ENCODE data around the gene AKR1D1.
"Not testable (repeated sequence)": the region's sequence is repeated elsewhere in the genome, so short reads cannot be mapped to it uniquely, and the experiment has no call there.

The AKR1D1 gene

GRCh38 chr7:138049505-138050116 is 26.6 kb upstream of the AKR1D1 start:
- Histone ChIP-seq H2BK120ac (ENCODE audit: low read depth, low read length) (no peak overlapping the region), H4K91ac (ENCODE audit: low read depth, low read length, poor library complexity) (no peak overlapping the region), H2BK12ac (ENCODE audit: low read length) (no peak overlapping the region), H4K8ac (ENCODE audit: low read depth, low read length) (no peak overlapping the region), H2AK5ac (ENCODE audit: low read depth, low read length) (no peak overlapping the region), H3K36me3 (replicated peaks in 1 of 2; ENCODE audit: control insufficient read depth in 2 of 2, insufficient read depth in 2 of 2, low read length in 2 of 2) (no peaks in the 10 kb centered on the region), H2BK15ac (ENCODE audit: low read length) (no peak overlapping the region), H3K4me2 (ENCODE audit: insufficient read depth, low read length, poor library complexity, severe bottlenecking) (no peak overlapping the region), H3K23ac (ENCODE audit: low read depth, low read length, poor library complexity) (no peak overlapping the region), H3K9ac (ENCODE audit: low read depth, low read length, poor library complexity) (no peak overlapping the region), H3K4ac (ENCODE audit: low read length) (no peak overlapping the region), H3K4me1 (ENCODE audit: control insufficient read depth in 2 of 2, insufficient read depth in 1 of 2, low read depth in 1 of 2, low read length in 2 of 2) (no peaks in the 10 kb centered on the region), H3K14ac (ENCODE audit: low read length) (no peak overlapping the region), H3K27me3 (ENCODE audit: control insufficient read depth in 3 of 3, insufficient read depth in 3 of 3, low read depth in 1 of 3, low read length in 3 of 3) (no peaks in the 10 kb centered on the region), H2BK5ac (ENCODE audit: low read length) (no peak overlapping the region), H3K27ac (replicated peaks; ENCODE audit: low read length) (no peak overlapping the region), H3K79me1 (ENCODE audit: low read depth, low read length) (no peaks in the 10 kb centered on the region), H3K4me3 (ENCODE audit: low read length in 2 of 2) (no peak overlapping the region), H2AFZ (ENCODE audit: low read length) (no peak overlapping the region), H3K18ac (ENCODE audit: low read length) (no peak overlapping the region), H3K9me3 (replicated peaks in 1 of 2; ENCODE audit: control insufficient read depth in 2 of 2, insufficient read depth in 1 of 2, low read depth in 1 of 2, low read length in 2 of 2) (no peaks in the 10 kb centered on the region)
- 100% methylated on average over 1 of the region's 1 CpG; no CpG with 5 or more reads in 1 of the 2 donors for WGBS, 2 donors (ENCODE audit: extremely low coverage in 2 of 2, insufficient read length in 2 of 2, insufficient replicate concordance in 1 of 2)
- no peak for DNase-seq (ENCODE audit: low spot score)

- not testable (repeated sequence) for H2BK5ac ChIP-seq (ENCODE audit: low read length); H3K18ac ChIP-seq (ENCODE audit: low read length); H3K9ac ChIP-seq (ENCODE audit: low read depth, low read length, poor library complexity); H3K79me1 ChIP-seq (ENCODE audit: low read depth, low read length); H3K23ac ChIP-seq (ENCODE audit: low read depth, low read length, poor library complexity); H2AK5ac ChIP-seq (ENCODE audit: low read depth, low read length); H2BK12ac ChIP-seq (ENCODE audit: low read length); H2AFZ ChIP-seq (ENCODE audit: low read length); DNase-seq (ENCODE audit: low spot score); H3K27me3 ChIP-seq (ENCODE audit: control insufficient read depth in 3 of 3, insufficient read depth in 3 of 3, low read depth in 1 of 3, low read length in 3 of 3); H2BK15ac ChIP-seq (ENCODE audit: low read length); H3K4me1 ChIP-seq (ENCODE audit: control insufficient read depth in 2 of 2, insufficient read depth in 1 of 2, low read depth in 1 of 2, low read length in 2 of 2); H2BK120ac ChIP-seq (ENCODE audit: low read depth, low read length); H3K9me3 ChIP-seq (replicated peaks in 1 of 2; ENCODE audit: control insufficient read depth in 2 of 2, insufficient read depth in 1 of 2, low read depth in 1 of 2, low read length in 2 of 2); H3K4ac ChIP-seq (ENCODE audit: low read length); H3K27ac ChIP-seq (replicated peaks; ENCODE audit: low read length); H3K4me3 ChIP-seq (ENCODE audit: low read length in 2 of 2); H4K8ac ChIP-seq (ENCODE audit: low read depth, low read length); H3K14ac ChIP-seq (ENCODE audit: low read length); H4K91ac ChIP-seq (ENCODE audit: low read depth, low read length, poor library complexity); H3K36me3 ChIP-seq (replicated peaks in 1 of 2; ENCODE audit: control insufficient read depth in 2 of 2, insufficient read depth in 2 of 2, low read length in 2 of 2); H3K4me2 ChIP-seq (ENCODE audit: insufficient read depth, low read length, poor library complexity, severe bottlenecking)
- no CpG with 5 or more reads among the region's 7 CpGs for WGBS, 2 donors (ENCODE audit: extremely low coverage in 2 of 2, insufficient read length in 2 of 2, insufficient replicate concordance in 1 of 2)
Observed at GRCh38 chr7:138051712-138052247, 24.5 kb upstream of the AKR1D1 start.

DNA sequence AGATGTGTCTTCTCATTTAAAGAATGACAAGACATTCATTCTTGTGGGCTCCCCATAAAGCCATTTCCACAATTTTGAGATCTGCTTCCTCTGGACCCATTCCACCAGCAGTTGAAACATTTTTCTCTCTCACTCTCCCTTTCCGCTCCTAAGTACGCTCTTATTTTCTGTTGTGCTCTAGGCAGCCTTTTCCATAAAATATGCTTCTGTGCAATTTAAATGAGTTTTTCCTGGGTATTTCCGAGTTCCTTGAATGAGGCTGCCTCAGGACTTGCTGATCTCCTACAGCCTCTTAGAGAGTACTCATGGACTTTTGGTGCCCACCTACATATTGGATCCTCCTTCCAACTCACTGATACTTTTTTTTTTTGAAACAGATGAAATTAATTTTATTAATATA is 23.6 kb upstream of the AKR1D1 start:
- no peak overlapping the region for H3K9ac ChIP-seq (ENCODE audit: low read depth, low read length, poor library complexity)
- no peak for DNase-seq (ENCODE audit: low spot score)
- H3K4me1 ChIP-seq (ENCODE audit: control insufficient read depth in 2 of 2, insufficient read depth in 1 of 2, low read depth in 1 of 2, low read length in 2 of 2): no peaks in the 10 kb centered on the region
- no peak overlapping the region for H4K91ac ChIP-seq (ENCODE audit: low read depth, low read length, poor library complexity)
- no peak overlapping the region for H3K27ac ChIP-seq (replicated peaks; ENCODE audit: low read length)
- H3K9me3 ChIP-seq (replicated peaks in 1 of 2; ENCODE audit: control insufficient read depth in 2 of 2, insufficient read depth in 1 of 2, low read depth in 1 of 2, low read length in 2 of 2): no peaks in the 10 kb centered on the region
- no peaks in the 10 kb centered on the region for H3K36me3 ChIP-seq (replicated peaks in 1 of 2; ENCODE audit: control insufficient read depth in 2 of 2, insufficient read depth in 2 of 2, low read length in 2 of 2)
- H2BK5ac ChIP-seq (ENCODE audit: low read length): no peak overlapping the region
- no peaks in the 10 kb centered on the region for H3K79me1 ChIP-seq (ENCODE audit: low read depth, low read length)
- H2BK15ac ChIP-seq (ENCODE audit: low read length): no peak overlapping the region
- no peak overlapping the region for H3K4ac ChIP-seq (ENCODE audit: low read length)
- no peak overlapping the region for H2BK12ac ChIP-seq (ENCODE audit: low read length)
- H3K23ac ChIP-seq (ENCODE audit: low read depth, low read length, poor library complexity): no peak overlapping the region
- no peak overlapping the region for H3K18ac ChIP-seq (ENCODE audit: low read length)
- no peak overlapping the region for H2BK120ac ChIP-seq (ENCODE audit: low read depth, low read length)
- H4K8ac ChIP-seq (ENCODE audit: low read depth, low read length): no peak overlapping the region
- H2AK5ac ChIP-seq (ENCODE audit: low read depth, low read length): no peak overlapping the region
- H2AFZ ChIP-seq (ENCODE audit: low read length): no peak overlapping the region
- no peak overlapping the region for H3K4me2 ChIP-seq (ENCODE audit: insufficient read depth, low read length, poor library complexity, severe bottlenecking)
- no CpG with 5 or more reads among the region's 3 CpGs for WGBS, 2 donors (ENCODE audit: extremely low coverage in 2 of 2, insufficient read length in 2 of 2, insufficient replicate concordance in 1 of 2)
- no peaks in the 10 kb centered on the region for H3K27me3 ChIP-seq (ENCODE audit: control insufficient read depth in 3 of 3, insufficient read depth in 3 of 3, low read depth in 1 of 3, low read length in 3 of 3)
- no peak overlapping the region for H3K14ac ChIP-seq (ENCODE audit: low read length)
- H3K4me3 ChIP-seq (ENCODE audit: low read length in 2 of 2): no peak overlapping the region

DNA sequence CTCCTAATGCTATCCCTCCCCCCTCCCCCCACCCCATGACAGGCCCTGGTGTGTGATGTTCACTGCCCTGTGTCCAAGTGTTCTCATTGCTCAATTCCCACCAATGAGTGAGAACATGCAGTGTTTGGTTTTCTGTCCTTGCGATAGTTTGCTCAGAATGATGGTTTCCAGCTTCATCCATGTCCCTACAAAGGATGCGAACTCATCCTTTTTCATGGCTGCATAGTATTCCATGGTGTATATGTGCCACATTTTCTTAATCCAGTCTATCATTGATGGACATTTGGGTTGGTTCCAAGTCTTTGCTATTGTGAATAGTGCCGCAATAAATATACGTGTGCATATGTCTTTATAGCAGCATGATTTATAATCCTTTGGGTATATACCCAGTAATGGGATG is 20.6 kb upstream of the AKR1D1 start:
- not testable (repeated sequence) for H3K9me3 ChIP-seq (replicated peaks in 1 of 2; ENCODE audit: control insufficient read depth in 2 of 2, insufficient read depth in 1 of 2, low read depth in 1 of 2, low read length in 2 of 2); H2AFZ ChIP-seq (ENCODE audit: low read length); H4K8ac ChIP-seq (ENCODE audit: low read depth, low read length); H3K27ac ChIP-seq (replicated peaks; ENCODE audit: low read length); H2AK5ac ChIP-seq (ENCODE audit: low read depth, low read length); H3K23ac ChIP-seq (ENCODE audit: low read depth, low read length, poor library complexity); H3K79me1 ChIP-seq (ENCODE audit: low read depth, low read length); H3K36me3 ChIP-seq (replicated peaks in 1 of 2; ENCODE audit: control insufficient read depth in 2 of 2, insufficient read depth in 2 of 2, low read length in 2 of 2); H3K9ac ChIP-seq (ENCODE audit: low read depth, low read length, poor library complexity); H3K14ac ChIP-seq (ENCODE audit: low read length); H2BK15ac ChIP-seq (ENCODE audit: low read length); H4K91ac ChIP-seq (ENCODE audit: low read depth, low read length, poor library complexity); H3K4me3 ChIP-seq (ENCODE audit: low read length in 2 of 2); H2BK5ac ChIP-seq (ENCODE audit: low read length); H3K27me3 ChIP-seq (ENCODE audit: control insufficient read depth in 3 of 3, insufficient read depth in 3 of 3, low read depth in 1 of 3, low read length in 3 of 3); H3K4me1 ChIP-seq (ENCODE audit: control insufficient read depth in 2 of 2, insufficient read depth in 1 of 2, low read depth in 1 of 2, low read length in 2 of 2); DNase-seq (ENCODE audit: low spot score); H2BK12ac ChIP-seq (ENCODE audit: low read length); H2BK120ac ChIP-seq (ENCODE audit: low read depth, low read length); H3K18ac ChIP-seq (ENCODE audit: low read length); H3K4me2 ChIP-seq (ENCODE audit: insufficient read depth, low read length, poor library complexity, severe bottlenecking); H3K4ac ChIP-seq (ENCODE audit: low read length)
- WGBS, 2 donors (ENCODE audit: extremely low coverage in 2 of 2, insufficient read length in 2 of 2, insufficient replicate concordance in 1 of 2): no CpG with 5 or more reads among the region's 4 CpGs
